SK-N-SH (cell line): ENCODE results near the gene MAPK10. TPM values are rescaled to one million over a fixed set of nuclear protein-coding genes. Genes with fewer than 3 reads are reported as not detected.

Experiments used
- CTCF ChIA-PET: fragments of 300-600, 350-600 bp; formaldehyde crosslinking; extraction: SDS; loops from one replicate; lab custom pipeline; 2021; lab: Yijun Ruan, JAX
- POLR2A ChIA-PET: fragments of 350-600 bp; sonication (Branson Sonifier 250); formaldehyde crosslinking; extraction: SDS; loops from one replicate; lab custom pipeline; 2020; ENCODE audit warnings: antibody characterized with exemption, inconsistent platforms; lab: Yijun Ruan, JAX
- DNase-seq: peaks from one replicate; pipeline ENCODE4 v3.0.0; 2012
- H2AFZ ChIP-seq: fragments of 200-600 bp; sonication (generic); 2 replicates; pipeline ENCODE4 v1.8.1; 2016; ENCODE audit warnings: antibody characterized with exemption, mild to moderate bottlenecking, low read depth
- H3F3A ChIP-seq: fragments of 200-600 bp; sonication (generic); replicated peaks from 2 replicates; pipeline ENCODE3; 2016; ENCODE audit warnings: antibody characterized with exemption, mild to moderate bottlenecking; ENCODE audit not compliant: insufficient read depth
- H3K27ac ChIP-seq, 2 experiments: fragments of 200-500 bp in 1 of 2; fragments of 200-600 bp in 1 of 2; sonication (Bioruptor generic) in 1 of 2; sonication (generic), shearing (Covaris generic) in 1 of 2; 2 replicates each; pipeline versions ENCODE4 v1.5.1 to v1.6.1; 2014 to 2016; ENCODE audit warnings: low read depth in 2 of 2, inconsistent platforms in 1 of 2, low read length in 1 of 2, mild to moderate bottlenecking in 1 of 2, mixed read lengths in 1 of 2
- H3K27me3 ChIP-seq: fragments of 200-600 bp; sonication (generic), shearing (Covaris generic); 2 replicates; pipeline ENCODE4 v1.6.1; 2016; ENCODE audit warnings: mixed run types; ENCODE audit not compliant: insufficient read depth
- H3K36me3 ChIP-seq, 2 experiments: fragments of 200-500 bp in 1 of 2; fragments of 200-600 bp in 1 of 2; sonication (Bioruptor generic) in 1 of 2; sonication (generic) in 1 of 2; replicated peaks in 1 of 2; 2 replicates each; pipeline versions ENCODE3 to v1.5.1; 2014 to 2016; ENCODE audit warnings: low read length in 1 of 2, mild to moderate bottlenecking in 1 of 2; ENCODE audit not compliant: insufficient read depth in 2 of 2, control insufficient read depth in 1 of 2
- H3K4me1 ChIP-seq, 2 experiments: fragments of 200-500 bp in 1 of 2; fragments of 200-600 bp in 1 of 2; sonication (Bioruptor generic) in 1 of 2; sonication (generic), shearing (Covaris generic) in 1 of 2; 2 replicates each; pipeline versions ENCODE4 v1.5.1 to v1.6.1; 2014 to 2016; ENCODE audit warnings: low read depth in 1 of 2, low read length in 1 of 2, mixed run types in 1 of 2; ENCODE audit not compliant: insufficient read depth in 2 of 2, control insufficient read depth in 1 of 2
- H3K4me2 ChIP-seq: fragments of 200-600 bp; sonication (generic), shearing (Covaris generic); 2 replicates; pipeline ENCODE4 v1.6.1; 2017; ENCODE audit warnings: mixed run types
- H3K4me3 ChIP-seq, 2 experiments: fragments of 200-500 bp in 1 of 2; fragments of 200-600 bp in 1 of 2; sonication (Bioruptor generic) in 1 of 2; sonication (generic), shearing (Covaris generic) in 1 of 2; 2 replicates each; pipeline versions ENCODE4 v1.5.1 to v1.8.1; 2014 to 2016; ENCODE audit warnings: low read depth in 2 of 2, inconsistent platforms in 1 of 2, low read length in 1 of 2, mild to moderate bottlenecking in 1 of 2, mixed read lengths in 1 of 2, moderate library complexity in 1 of 2
- H3K79me2 ChIP-seq: fragments of 200-600 bp; sonication (generic); 2 replicates; pipeline ENCODE4 v1.8.1; 2017; ENCODE audit warnings: mild to moderate bottlenecking; ENCODE audit not compliant: insufficient read depth
- H3K9ac ChIP-seq: fragments of 200-600 bp; sonication (generic); 2 replicates; pipeline ENCODE4 v1.6.1; 2017; ENCODE audit warnings: mixed run types
- H3K9me2 ChIP-seq: fragments of 200-600 bp; sonication (generic); 2 replicates; pipeline ENCODE4 v1.6.1; 2017; ENCODE audit warnings: mixed run types
- H3K9me3 ChIP-seq: fragments of 200-600 bp; sonication (generic); 2 replicates; pipeline ENCODE4 v1.6.1; 2017; ENCODE audit warnings: mixed run types, mild to moderate bottlenecking, moderate library complexity
- H4K20me1 ChIP-seq: fragments of 200-600 bp; sonication (generic); 2 replicates; pipeline ENCODE4 v1.6.1; 2017; ENCODE audit warnings: mild to moderate bottlenecking, mixed run types; ENCODE audit not compliant: insufficient read depth
- CHD2 ChIP-seq: fragments of 150-350 bp; IDR thresholded peaks from 2 replicates; pipeline ENCODE4 v1.6.1; 2018; ENCODE audit warnings: low read length; ENCODE audit not compliant: partially characterized antibody
- CTCF ChIP-seq: fragments of 200-600 bp; sonication (generic); IDR thresholded peaks from 2 replicates; pipeline ENCODE4 v1.6.1; 2017; ENCODE audit warnings: antibody characterized with exemption, mild to moderate bottlenecking, moderate library complexity
- EP300 ChIP-seq, 2 experiments: IDR thresholded peaks; 2 replicates each; pipeline versions ENCODE4 v1.4.0 to v1.6.1; 2012; ENCODE audit warnings: borderline replicate concordance in 1 of 2, low read depth in 1 of 2, low read length in 1 of 2
- FOXJ3 ChIP-seq: sonication (generic); formaldehyde crosslinking; IDR thresholded peaks from 2 replicates; pipeline ENCODE4 v1.5.1; 2020; ENCODE audit warnings: mild to moderate bottlenecking, missing genetic modification reagents
- IRF3 ChIP-seq: fragments of 150-350 bp; IDR thresholded peaks from 2 replicates; pipeline ENCODE4 v1.6.1; 2016; ENCODE audit warnings: mild to moderate bottlenecking, low read depth, low read length
- MEF2A ChIP-seq: IDR thresholded peaks from 2 replicates; pipeline ENCODE4 v1.4.0; 2012; ENCODE audit warnings: low read depth, borderline replicate concordance
- NFIC ChIP-seq: IDR thresholded peaks from 2 replicates; pipeline ENCODE4 v1.4.0; 2012; ENCODE audit warnings: borderline replicate concordance
- RAD21 ChIP-seq: IDR thresholded peaks from 2 replicates; pipeline ENCODE4 v1.6.1; 2012; ENCODE audit warnings: mild to moderate bottlenecking, low read length
- SMC3 ChIP-seq: IDR thresholded peaks from 2 replicates; pipeline ENCODE4 v1.6.1; 2012; ENCODE audit warnings: low read depth, low read length, improper control_type of control experiment
- TEAD4 ChIP-seq: IDR thresholded peaks from 2 replicates; pipeline ENCODE4 v1.4.0; 2012; ENCODE audit warnings: mild to moderate bottlenecking, borderline replicate concordance; ENCODE audit not compliant: insufficient read depth
- USF1 ChIP-seq: IDR thresholded peaks from 2 replicates; pipeline ENCODE4 v1.4.0; 2012; ENCODE audit warnings: low read depth, borderline replicate concordance
- YY1 ChIP-seq: IDR thresholded peaks from 2 replicates; pipeline ENCODE4 v1.4.0; 2012; ENCODE audit warnings: low read depth, mild to moderate bottlenecking
- ZBTB33 ChIP-seq: IDR thresholded peaks from 2 replicates; pipeline ENCODE4 v1.4.0; 2012; ENCODE audit warnings: low read depth, borderline replicate concordance
- WGBS: methylation state at CpG from one replicate; pipeline ENCODE4 v1.1.6; 2017; ENCODE audit warnings: low lambda C conversion rate; 5-methylcytosine and 5-hydroxymethylcytosine counted together
- polyA plus RNA-seq, 3 experiments: library from polyadenylated mRNA; depleted of rRNA; stranded (reverse); fragments of >200 nt; gene quantifications; 2 replicates each; pipeline ENCODE4 v1.2.3, GENCODE V29; 2012

MAPK10 gene
- polyA plus RNA-seq, 1 of the 3 experiments (the other 2 are of a cell fraction) = 8.1 TPM

- H3K79me2 ChIP-seq = no peaks in the 10 kb centered on the region
- no peak overlapping the region for H3K4me3 ChIP-seq
- H3K4me2 ChIP-seq = no peak overlapping the region
- H2AFZ ChIP-seq = no peak overlapping the region
- no peaks in the 10 kb centered on the region for H3K36me3 ChIP-seq
- H3K27me3 ChIP-seq = no peaks in the 10 kb centered on the region
- no peak overlapping the region for H3K27ac ChIP-seq
- no peak for TF ChIP-seq EP300 (IDR thresholded peaks at IDR 0.05; ENCODE audit: borderline replicate concordance in 1 of 2, low read depth in 1 of 2, low read length in 1 of 2)
- no peak for TF ChIP-seq FOXJ3
- no peak for TF ChIP-seq NFIC
- no peak for TF ChIP-seq CTCF
- TF ChIP-seq SMC3 = no peak
- TF ChIP-seq ZBTB33 = no peak
- no peak for TF ChIP-seq MEF2A
- no peak for TF ChIP-seq YY1
- TF ChIP-seq IRF3 = no peak
- no peak for TF ChIP-seq TEAD4
- TF ChIP-seq, all 33 proteins: peak for 0
- Histone ChIP-seq H3K9ac (no peak overlapping the region), H3K9me3 (no peaks in the 10 kb centered on the region), H3K9me2 (no peaks in the 10 kb centered on the region), H3K4me1 (no peaks in the 10 kb centered on the region), H4K20me1 (no peaks in the 10 kb centered on the region), H3F3A (no peaks in the 10 kb centered on the region)
- CTCF ChIA-PET = no interaction called here
- DNase-seq = no peak
- POLR2A ChIA-PET = no interaction called here
- WGBS = 75% methylated on average over 4 of the region's 4 CpGs
These were observed 33.9 kb upstream of the MAPK10 start for GRCh38 chr4:86393749-86394148.

- H3K4me2 ChIP-seq = no peak overlapping the region
- H3K36me3 ChIP-seq = no peaks in the 10 kb centered on the region
- H3K27me3 ChIP-seq = no peaks in the 10 kb centered on the region
- ChIA-PET CTCF (interaction anchor here (1.3 kb wide), 1 partner anchor 106 kb away, joined by 4 read pairs; no protein-coding TSS in a partner anchor), POLR2A (no interaction called here)
- no peak overlapping the region for H2AFZ ChIP-seq
- H3K79me2 ChIP-seq = no peaks in the 10 kb centered on the region
- no peaks in the 10 kb centered on the region for H4K20me1 ChIP-seq
- H3K9me3 ChIP-seq = no peaks in the 10 kb centered on the region; the same call in 1 of the 2 replicates
- 88% methylated on average over 1 of the region's 1 CpG for WGBS
- H3F3A ChIP-seq = no peaks in the 10 kb centered on the region
- H3K9ac ChIP-seq = no peak overlapping the region
- no peak overlapping the region for H3K4me3 ChIP-seq
- DNase-seq = no peak
- H3K27ac ChIP-seq = no peak overlapping the region
- H3K4me1 ChIP-seq = no peaks in the 10 kb centered on the region
- H3K9me2 ChIP-seq = no peaks in the 10 kb centered on the region
- TF ChIP-seq FOXJ3 (no peak), RAD21 (no peak), SMC3 (no peak), CHD2 (no peak), USF1 (no peak), ZBTB33 (no peak)
These were observed 29.8 kb upstream of the MAPK10 start for GRCh38 chr4:86389664-86390063.
